Upper lobe of left lung (tissue), 4 donors: Measurements from ENCODE around the gene GPR89A.
"Not testable (repeated sequence)": the region's sequence is repeated elsewhere in the genome, so short reads cannot be mapped to it uniquely, and the experiment has no call there.

Experiments
- EP300 ChIP-seq, 4 donors: sonication (generic); formaldehyde crosslinking; IDR thresholded peaks; one replicate each; pipeline ENCODE4 v1.5.1; 2017; ENCODE audit warnings: antibody characterized with exemption in 4 of 4, control low read depth in 2 of 4
- POLR2A ChIP-seq, 4 donors: fragments of 450-650 bp; IDR thresholded peaks; one replicate each; pipeline ENCODE4 v1.5.1; 2016 to 2017; ENCODE audit warnings: antibody characterized with exemption in 4 of 4, mild to moderate bottlenecking in 2 of 4
- TF ChIP-seq, protein P1 (sequence below), 6 experiments: fragments of 450-650 bp in 4 of 6; fragments of 200-600 bp in 2 of 6; sonication (generic) in 2 of 6; IDR thresholded peaks; one replicate each; pipeline ENCODE4 v1.5.1; 2016 to 2019; ENCODE audit warnings: antibody characterized with exemption in 6 of 6

DNA sequence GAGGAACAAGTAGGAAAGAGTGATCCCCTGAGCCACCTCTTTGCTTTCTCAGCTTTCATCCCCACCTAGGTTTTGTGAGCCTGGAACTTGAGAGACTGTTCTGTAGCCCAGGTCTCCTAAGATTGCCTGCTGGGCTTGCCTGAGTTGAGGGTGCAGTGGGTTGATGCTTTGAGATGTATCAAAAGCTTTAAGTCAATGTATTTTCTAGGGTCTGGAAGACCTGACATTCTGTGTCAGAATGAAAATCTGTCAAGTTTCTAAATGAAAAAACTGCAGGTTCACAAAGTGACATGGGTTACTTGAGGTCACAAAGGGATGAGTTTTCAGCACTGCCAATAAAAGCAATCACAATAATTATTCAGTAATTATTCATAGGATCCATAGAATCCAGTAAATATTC is 15.4 kb upstream of the GPR89A start:
- TF ChIP-seq EP300, POLR2A (IDR thresholded peaks at IDR 0.05): not testable (repeated sequence)
- TF ChIP-seq, protein P1, sequence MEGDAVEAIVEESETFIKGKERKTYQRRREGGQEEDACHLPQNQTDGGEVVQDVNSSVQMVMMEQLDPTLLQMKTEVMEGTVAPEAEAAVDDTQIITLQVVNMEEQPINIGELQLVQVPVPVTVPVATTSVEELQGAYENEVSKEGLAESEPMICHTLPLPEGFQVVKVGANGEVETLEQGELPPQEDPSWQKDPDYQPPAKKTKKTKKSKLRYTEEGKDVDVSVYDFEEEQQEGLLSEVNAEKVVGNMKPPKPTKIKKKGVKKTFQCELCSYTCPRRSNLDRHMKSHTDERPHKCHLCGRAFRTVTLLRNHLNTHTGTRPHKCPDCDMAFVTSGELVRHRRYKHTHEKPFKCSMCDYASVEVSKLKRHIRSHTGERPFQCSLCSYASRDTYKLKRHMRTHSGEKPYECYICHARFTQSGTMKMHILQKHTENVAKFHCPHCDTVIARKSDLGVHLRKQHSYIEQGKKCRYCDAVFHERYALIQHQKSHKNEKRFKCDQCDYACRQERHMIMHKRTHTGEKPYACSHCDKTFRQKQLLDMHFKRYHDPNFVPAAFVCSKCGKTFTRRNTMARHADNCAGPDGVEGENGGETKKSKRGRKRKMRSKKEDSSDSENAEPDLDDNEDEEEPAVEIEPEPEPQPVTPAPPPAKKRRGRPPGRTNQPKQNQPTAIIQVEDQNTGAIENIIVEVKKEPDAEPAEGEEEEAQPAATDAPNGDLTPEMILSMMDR (IDR thresholded peaks at IDR 0.05): not testable (repeated sequence)
